Subcutaneous adipose tissue (tissue), 4 donors: ENCODE results near the gene FAM186B. TPM values are rescaled to one million over a fixed set of nuclear protein-coding genes. Genes with fewer than 3 reads are reported as not detected.

Experiments used
- total RNA-seq, 4 donors: library from RNA; depleted of rRNA; stranded (reverse); fragments of >200 nt; gene quantifications; one replicate each; pipeline ENCODE4 v1.1.0, GENCODE V29; 2016
- TF ChIP-seq, protein P1 (sequence below): fragments of 450-650 bp; IDR thresholded peaks from one replicate; pipeline ENCODE4 v1.5.1; 2016; ENCODE audit warnings: low read depth, mild to moderate bottlenecking, control low read depth, antibody characterized with exemption, moderate library complexity

FAM186B gene
- total RNA-seq, 4 donors from 2014 or later: 0.17 to 0.66 (median 0.53) TPM

DNA sequence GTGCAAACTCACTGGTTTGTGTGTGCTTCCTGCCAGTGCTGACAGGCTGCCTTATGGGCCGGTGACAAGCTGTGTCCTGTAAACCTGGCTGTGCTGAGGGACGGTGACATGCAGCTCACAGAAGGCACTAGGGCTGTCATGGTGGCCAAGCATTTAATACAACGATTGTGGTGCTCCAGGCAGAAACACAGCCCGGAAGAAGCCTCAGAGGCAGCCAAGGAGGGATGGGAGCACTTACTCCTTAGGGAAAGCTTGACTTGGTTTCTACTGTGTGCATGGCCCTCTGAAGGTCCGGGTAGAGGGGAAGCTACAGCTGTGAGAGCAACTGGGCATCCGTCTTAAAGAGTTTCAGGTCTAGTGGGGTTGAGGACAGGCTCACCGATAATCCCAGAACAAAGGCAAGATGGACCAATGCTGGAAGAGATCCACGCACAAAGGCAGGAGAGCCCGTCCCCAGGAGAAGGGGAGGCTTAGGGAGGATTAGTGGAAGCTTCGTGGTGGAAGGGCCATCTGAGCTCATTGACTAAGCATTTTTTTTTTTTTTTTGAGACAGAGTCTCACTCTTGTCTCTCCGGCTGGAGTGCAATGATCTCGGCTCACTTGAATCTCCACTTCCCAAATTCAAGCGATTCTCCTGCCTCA is 26.8 kb downstream of the FAM186B start:
- TF ChIP-seq, protein P1, sequence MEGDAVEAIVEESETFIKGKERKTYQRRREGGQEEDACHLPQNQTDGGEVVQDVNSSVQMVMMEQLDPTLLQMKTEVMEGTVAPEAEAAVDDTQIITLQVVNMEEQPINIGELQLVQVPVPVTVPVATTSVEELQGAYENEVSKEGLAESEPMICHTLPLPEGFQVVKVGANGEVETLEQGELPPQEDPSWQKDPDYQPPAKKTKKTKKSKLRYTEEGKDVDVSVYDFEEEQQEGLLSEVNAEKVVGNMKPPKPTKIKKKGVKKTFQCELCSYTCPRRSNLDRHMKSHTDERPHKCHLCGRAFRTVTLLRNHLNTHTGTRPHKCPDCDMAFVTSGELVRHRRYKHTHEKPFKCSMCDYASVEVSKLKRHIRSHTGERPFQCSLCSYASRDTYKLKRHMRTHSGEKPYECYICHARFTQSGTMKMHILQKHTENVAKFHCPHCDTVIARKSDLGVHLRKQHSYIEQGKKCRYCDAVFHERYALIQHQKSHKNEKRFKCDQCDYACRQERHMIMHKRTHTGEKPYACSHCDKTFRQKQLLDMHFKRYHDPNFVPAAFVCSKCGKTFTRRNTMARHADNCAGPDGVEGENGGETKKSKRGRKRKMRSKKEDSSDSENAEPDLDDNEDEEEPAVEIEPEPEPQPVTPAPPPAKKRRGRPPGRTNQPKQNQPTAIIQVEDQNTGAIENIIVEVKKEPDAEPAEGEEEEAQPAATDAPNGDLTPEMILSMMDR: no peak

GRCh38 chr12:49577589-49578315 is 27.7 kb downstream of the FAM186B start:
- TF ChIP-seq, protein P1: no peak

GRCh38 chr12:49568442-49569162 is 36.8 kb downstream of the FAM186B start:
- TF ChIP-seq, protein P1: no peak

DNA sequence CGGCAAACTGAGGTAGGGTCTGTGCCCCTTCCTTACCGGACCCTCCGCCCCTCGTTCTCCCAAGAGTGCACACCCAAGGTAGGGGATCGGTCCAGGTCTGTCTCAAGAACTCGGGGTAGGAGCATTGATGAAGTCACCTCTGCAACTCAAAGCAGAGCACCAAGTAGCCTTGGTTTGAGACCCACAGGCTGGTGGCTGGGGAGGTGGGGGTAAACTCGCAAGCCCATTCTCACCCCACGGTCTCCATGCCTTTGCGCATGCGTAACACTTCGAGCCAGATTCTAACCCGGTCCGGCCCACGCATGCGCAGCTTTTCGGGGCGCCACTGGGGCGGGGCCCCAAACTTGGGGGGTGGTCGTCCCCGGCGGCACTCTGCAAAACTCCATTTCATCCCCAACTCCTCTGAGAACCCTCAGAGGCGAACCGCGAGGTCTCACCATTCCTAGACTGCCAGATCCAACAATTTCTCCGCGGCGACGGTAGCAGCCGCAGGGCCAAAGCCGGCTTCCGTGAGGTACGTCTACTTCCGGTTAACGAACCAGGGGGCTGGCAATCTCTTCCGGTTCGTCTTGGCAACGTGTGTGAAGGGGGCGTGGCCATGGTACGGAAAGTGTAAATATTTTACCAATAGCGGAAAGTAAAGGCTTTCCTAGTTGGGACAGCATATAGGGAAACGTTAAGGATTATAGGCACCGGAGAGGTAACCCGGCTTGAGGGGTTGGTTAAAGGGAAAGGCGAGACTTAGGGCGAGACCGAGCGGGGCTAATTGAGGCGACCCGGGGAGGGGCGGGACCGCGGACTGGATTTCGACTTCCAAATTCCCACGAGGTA is 37.6 kb downstream of the FAM186B start, which contains the start of gene MCRS1:
Gene MCRS1, minus strand, starts transcription at position 532 of the 831 bp plus-strand sequence. CDS start 1,411 bp downstream, outside the sequence.
- TF ChIP-seq, protein P1: no peak

- TF ChIP-seq, protein P1: no peak
Observed at GRCh38 chr12:49567302-49567610, 38.2 kb downstream of the FAM186B start.

- TF ChIP-seq, protein P1: no peak
Observed at GRCh38 chr12:49566361-49566760, 39.1 kb downstream of the FAM186B start.
